Spleen (tissue), 7 donors: ENCODE data around the gene ASF1A.

ENCODE experiments used
- POLR2A ChIP-seq, 3 donors: fragments of 450-650 bp; IDR thresholded peaks; one replicate each; pipeline ENCODE4 v1.5.1; 2017; ENCODE audit warnings: antibody characterized with exemption in 3 of 3, mild to moderate bottlenecking in 1 of 3
- POLR2AphosphoS5 ChIP-seq, 3 donors: sonication (generic); formaldehyde crosslinking; IDR thresholded peaks; one replicate each; pipeline ENCODE4 v1.5.1; 2017; ENCODE audit warnings: antibody characterized with exemption in 3 of 3
- TF ChIP-seq, protein P1 (sequence below), 11 experiments: fragments of 200-600 bp in 7 of 11; fragments of 450-650 bp in 4 of 11; sonication (generic) in 4 of 11; IDR thresholded peaks in 8 of 11; conservative IDR thresholded peaks in 3 of 11; 1 replicate in 7 of 11; 2 replicates in 4 of 11; pipeline versions ENCODE4 v1.4.0 to v1.8.0; 2016 to 2021; ENCODE audit warnings: antibody characterized with exemption in 11 of 11, inconsistent platforms in 4 of 11, mild to moderate bottlenecking in 1 of 11
- donor health status: DM: no; HTN: no; CAD: no; lungs with moderate emphysema.
- donor health status: DM: no; HTN: no; CAD: no.
- donor health status: DM: no; HTN: no; CAD: no.

DNA sequence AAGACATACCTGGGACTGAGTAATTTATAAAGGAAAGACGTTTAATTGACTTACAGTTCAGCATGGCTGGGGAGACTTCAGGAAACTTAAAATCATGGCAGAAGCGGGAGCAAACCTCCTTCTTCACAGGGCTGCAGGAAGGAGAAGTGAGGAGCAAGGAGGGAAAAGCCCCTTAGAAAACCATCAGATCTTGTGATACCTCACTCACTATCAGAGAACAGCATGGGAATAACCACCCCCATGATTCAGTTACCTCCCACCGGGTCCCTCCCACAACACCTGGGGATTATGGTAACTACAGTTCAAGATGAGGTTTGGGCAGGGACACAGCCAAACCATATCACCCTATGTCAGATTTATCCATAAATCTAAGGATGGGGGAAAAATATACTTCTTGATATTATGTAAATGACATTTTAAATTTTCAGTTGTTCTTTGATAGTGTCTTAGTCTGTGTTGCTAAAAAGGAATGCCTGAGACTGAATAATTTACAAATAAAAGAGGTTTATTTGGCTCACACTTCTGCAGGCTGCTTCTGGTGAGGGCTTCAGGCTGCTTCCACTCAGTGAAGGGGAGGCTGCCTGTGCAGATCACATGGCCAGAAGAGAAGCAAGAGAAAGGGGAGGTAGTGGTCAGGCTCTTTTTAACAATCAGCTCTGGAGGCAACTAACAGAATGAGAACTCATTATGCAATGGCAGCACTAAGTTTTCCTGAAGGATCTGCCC, 42.2 kb downstream of the ASF1A start:
- TF ChIP-seq, protein P1, sequence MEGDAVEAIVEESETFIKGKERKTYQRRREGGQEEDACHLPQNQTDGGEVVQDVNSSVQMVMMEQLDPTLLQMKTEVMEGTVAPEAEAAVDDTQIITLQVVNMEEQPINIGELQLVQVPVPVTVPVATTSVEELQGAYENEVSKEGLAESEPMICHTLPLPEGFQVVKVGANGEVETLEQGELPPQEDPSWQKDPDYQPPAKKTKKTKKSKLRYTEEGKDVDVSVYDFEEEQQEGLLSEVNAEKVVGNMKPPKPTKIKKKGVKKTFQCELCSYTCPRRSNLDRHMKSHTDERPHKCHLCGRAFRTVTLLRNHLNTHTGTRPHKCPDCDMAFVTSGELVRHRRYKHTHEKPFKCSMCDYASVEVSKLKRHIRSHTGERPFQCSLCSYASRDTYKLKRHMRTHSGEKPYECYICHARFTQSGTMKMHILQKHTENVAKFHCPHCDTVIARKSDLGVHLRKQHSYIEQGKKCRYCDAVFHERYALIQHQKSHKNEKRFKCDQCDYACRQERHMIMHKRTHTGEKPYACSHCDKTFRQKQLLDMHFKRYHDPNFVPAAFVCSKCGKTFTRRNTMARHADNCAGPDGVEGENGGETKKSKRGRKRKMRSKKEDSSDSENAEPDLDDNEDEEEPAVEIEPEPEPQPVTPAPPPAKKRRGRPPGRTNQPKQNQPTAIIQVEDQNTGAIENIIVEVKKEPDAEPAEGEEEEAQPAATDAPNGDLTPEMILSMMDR (IDR thresholded peaks at IDR 0.05 in 8 of 11, conservative IDR thresholded peaks at IDR 0.05 in 3 of 11): no peak
- no peak for TF ChIP-seq POLR2AphosphoS5 (IDR thresholded peaks at IDR 0.05)
- TF ChIP-seq POLR2A (IDR thresholded peaks at IDR 0.05): no peak
